ENCODE results near the gene NENF.

NENF gene

DNA sequence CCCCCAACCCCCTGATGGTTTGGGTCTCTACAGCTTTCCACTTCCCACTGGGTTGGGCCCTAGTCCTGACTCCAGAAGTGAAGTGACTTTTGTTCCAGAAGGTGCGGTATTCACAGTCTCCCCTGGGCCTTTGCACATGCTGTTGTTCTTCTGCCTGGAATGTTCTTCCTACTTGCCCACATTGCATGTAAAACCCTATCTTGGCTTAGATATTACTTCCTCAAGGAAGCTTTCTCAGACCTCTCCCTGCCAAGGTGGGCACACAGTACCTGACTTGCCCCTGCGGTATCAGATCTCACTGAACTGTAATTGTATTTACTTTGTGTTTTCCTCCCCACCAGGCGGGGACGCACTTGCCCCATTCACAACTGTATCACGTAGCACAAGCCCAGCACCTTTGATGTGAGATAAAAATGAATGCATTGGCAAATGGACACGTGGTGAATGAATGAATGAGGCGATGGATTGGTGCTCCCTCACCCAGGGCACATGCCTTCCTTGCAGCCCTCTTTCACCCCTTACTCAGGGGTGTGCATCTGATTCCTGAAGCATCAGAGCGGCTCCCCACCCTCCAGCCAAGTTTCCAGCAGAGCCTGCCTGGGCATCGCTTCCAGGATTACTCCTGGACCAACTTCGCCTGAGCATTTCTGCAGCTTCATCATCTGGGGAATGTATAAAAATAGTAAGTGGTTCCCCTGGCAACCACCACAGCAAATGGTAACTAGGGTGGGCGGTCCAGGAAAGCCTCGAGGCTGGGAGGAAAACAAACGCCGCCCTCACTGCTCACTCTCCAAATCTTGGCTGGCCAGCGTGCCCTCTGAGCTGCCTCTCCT, 19.8 kb downstream of the NENF start:
- Histone ChIP-seq H3K4me2 (ENCODE audit: low read length) (no peak overlapping the region), H3K9me3 (replicated peaks; ENCODE audit: low read length) (no peaks in the 10 kb centered on the region), H3K4me1 (ENCODE audit: control insufficient read depth, insufficient read depth, low read length) (peaks cover 7% of the 10 kb centered on the region), H3K27me3 (ENCODE audit: control insufficient read depth, insufficient read depth, low read length) (no peaks in the 10 kb centered on the region), H3K4me3 (ENCODE audit: low read length) (no peak overlapping the region), H3K9ac (ENCODE audit: low read depth, low read length) (no peak overlapping the region), H3K36me3 (ENCODE audit: insufficient read depth, low read length) (no peaks in the 10 kb centered on the region)

DNA sequence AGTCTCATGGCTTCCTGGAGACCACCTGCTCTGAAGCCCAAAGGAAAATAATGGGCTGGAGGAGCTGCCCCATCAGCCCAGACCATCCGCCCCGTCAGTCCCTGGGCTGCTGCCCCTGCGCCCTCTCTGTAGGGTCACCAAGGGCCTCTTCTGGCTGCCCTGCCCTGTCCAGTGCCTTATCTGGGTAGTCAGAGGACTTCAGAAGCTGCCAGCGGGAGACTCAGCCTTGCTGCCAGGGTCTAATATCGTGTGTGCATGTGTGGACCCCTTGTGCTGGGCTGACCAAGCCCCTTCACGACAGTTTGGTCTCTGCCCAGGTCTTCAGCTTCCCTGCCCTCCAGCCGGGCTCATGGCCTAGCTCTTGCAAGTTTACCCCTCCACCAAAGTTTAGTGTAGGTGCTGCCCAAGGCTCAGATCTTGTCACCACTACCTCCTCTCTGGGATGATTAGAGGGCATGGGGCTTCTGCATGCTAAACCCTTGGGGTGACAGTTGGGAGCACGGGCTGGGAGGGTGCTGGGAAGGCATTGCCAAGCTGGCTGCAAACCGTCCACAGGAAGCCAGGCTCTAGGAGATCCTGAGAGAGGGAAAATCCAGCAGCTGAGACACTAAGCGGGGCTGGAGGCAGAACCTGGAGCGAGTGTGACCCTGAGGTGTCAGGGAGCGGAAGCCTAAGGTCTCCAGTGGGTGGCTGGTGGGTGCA, 20.6 kb downstream of the NENF start:
- Histone ChIP-seq H3K9ac (ENCODE audit: low read depth, low read length) (no peak overlapping the region), H3K4me3 (ENCODE audit: low read length) (no peak overlapping the region), H3K36me3 (ENCODE audit: insufficient read depth, low read length) (no peaks in the 10 kb centered on the region), H3K9me3 (replicated peaks; ENCODE audit: low read length) (no peaks in the 10 kb centered on the region), H3K4me1 (ENCODE audit: control insufficient read depth, insufficient read depth, low read length) (peaks cover 7% of the 10 kb centered on the region), H3K4me2 (ENCODE audit: low read length) (no peak overlapping the region), H3K27me3 (ENCODE audit: control insufficient read depth, insufficient read depth, low read length) (no peaks in the 10 kb centered on the region)

DNA sequence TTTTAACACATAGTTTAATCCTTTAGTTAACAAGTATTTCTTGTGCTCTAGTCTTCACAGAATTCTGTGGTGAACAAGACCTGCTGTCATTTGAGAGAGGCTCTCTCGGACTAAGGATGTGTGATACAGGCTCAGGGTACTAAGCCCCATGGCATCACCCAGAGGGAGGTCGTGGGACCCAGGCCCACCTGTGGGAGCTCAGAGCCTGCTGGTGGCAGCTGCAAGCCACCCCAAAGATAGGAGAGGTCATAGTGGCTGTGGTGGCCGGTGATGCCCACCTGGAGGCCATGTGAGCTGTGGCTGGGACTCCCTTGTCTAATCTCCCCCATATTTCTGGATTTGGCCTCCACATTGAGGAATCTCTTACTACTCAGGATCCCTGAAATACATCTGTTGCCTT, 22.0 kb downstream of the NENF start:
- Histone ChIP-seq H3K4me1 (ENCODE audit: control insufficient read depth, insufficient read depth, low read length) (peaks cover 7% of the 10 kb centered on the region), H3K4me2 (ENCODE audit: low read length) (no peak overlapping the region), H3K4me3 (ENCODE audit: low read length) (no peak overlapping the region), H3K36me3 (ENCODE audit: insufficient read depth, low read length) (no peaks in the 10 kb centered on the region), H3K9ac (ENCODE audit: low read depth, low read length) (no peak overlapping the region), H3K9me3 (replicated peaks; ENCODE audit: low read length) (no peaks in the 10 kb centered on the region), H3K27me3 (ENCODE audit: control insufficient read depth, insufficient read depth, low read length) (no peaks in the 10 kb centered on the region)

DNA sequence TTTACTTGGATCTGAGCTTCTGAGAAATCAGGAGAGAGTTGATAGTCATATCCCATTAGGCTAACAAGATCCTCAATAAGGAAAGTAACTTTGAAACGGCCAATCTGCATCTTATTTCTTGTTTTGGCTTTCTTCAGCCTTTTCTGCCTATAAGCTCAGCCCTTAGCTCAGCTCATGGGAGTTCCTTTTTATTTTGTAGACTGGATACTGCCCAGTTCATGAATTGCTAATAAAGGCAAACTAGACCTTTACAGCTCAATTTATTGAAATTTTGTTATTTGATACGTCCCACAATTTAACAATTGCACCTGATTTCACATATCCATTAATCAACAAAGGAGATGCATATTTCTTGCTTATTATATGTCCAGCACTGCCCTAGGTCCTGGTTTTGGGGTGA, 22.7 kb downstream of the NENF start:
- H3K9ac ChIP-seq (ENCODE audit: low read depth, low read length), result no peak overlapping the region
- peaks cover 7% of the 10 kb centered on the region for H3K4me1 ChIP-seq (ENCODE audit: control insufficient read depth, insufficient read depth, low read length)
- H3K36me3 ChIP-seq (ENCODE audit: insufficient read depth, low read length), result no peaks in the 10 kb centered on the region
- H3K4me2 ChIP-seq (ENCODE audit: low read length), result no peak overlapping the region
- no peaks in the 10 kb centered on the region for H3K27me3 ChIP-seq (ENCODE audit: control insufficient read depth, insufficient read depth, low read length)
- H3K4me3 ChIP-seq (ENCODE audit: low read length), result no peak overlapping the region
- H3K9me3 ChIP-seq (replicated peaks; ENCODE audit: low read length), result no peaks in the 10 kb centered on the region

DNA sequence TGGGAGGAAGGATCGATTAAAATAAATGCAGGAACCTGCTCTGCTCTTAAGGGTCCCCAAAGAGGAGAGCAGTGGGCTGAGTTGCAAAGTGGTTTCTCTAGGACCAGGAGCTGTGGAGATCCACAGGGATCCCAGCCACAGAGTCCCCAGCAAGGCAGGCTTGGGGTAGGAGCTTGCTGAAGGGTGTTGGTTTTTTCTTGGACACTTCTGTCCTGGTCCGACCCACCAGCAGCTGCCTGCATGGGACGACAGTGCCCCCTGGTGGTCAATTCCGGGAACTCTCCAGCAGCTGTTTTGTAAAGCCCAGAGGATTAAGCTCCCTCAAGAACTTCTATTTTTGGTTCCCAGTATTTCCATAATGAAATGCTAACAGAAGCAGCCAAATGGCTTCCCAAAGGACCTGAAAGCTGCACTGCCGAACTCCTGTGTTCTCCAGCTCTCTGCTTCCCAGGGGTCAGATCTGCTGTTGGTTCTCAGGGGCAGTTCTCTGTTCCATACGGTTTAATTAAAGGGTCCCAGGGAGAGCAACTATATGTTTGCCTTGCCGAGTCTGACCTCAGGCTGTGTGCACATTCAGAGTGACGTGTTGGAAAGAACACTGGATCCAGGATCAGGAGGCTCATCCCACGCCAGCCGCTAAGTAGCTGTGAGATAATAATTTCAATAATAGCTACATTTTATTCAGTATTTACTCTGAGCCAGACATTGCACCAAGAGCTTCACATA, 23.2 kb downstream of the NENF start:
- Histone ChIP-seq H3K9ac (ENCODE audit: low read depth, low read length) (peak overlapping the region; percentile 44), H3K27me3 (ENCODE audit: control insufficient read depth, insufficient read depth, low read length) (no peaks in the 10 kb centered on the region), H3K9me3 (replicated peaks; ENCODE audit: low read length) (no peaks in the 10 kb centered on the region), H3K36me3 (ENCODE audit: insufficient read depth, low read length) (no peaks in the 10 kb centered on the region), H3K4me1 (ENCODE audit: control insufficient read depth, insufficient read depth, low read length) (peaks cover 7% of the 10 kb centered on the region), H3K4me3 (ENCODE audit: low read length) (peak overlapping the region; percentile 52), H3K4me2 (ENCODE audit: low read length) (peak overlapping the region; percentile 74)

DNA sequence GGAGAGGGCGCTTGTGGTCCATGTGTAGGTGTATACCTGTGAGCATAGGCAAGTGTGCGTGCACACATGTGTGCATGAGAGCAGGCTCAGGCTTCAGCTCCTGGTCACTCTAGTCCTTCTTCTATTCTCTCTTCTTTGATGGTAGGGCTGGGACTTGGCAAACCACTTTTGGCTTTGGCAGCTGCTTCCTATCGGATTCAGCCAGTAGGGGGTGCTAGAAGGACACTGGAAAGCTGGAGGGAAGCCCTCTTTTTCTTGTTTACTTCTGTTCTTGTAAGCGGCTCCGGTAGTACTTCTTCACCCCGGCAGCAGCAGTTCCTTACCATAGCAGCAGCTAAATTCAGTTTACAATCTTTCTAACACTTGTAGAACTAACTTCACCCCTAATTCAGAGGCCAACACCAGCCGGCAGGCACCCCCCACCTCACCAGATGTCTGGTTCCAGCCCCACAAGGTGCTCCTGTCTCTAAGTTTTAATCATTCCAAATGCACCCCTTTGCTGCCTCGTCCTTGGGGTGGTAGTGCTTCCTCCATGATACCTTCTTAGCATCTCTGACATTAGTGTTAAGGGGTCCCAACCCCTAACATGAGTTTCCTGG, 25.1 kb downstream of the NENF start:
- Histone ChIP-seq H3K9ac (ENCODE audit: low read depth, low read length) (no peak overlapping the region), H3K4me3 (ENCODE audit: low read length) (no peak overlapping the region), H3K4me2 (ENCODE audit: low read length) (no peak overlapping the region), H3K9me3 (replicated peaks; ENCODE audit: low read length) (no peaks in the 10 kb centered on the region), H3K36me3 (ENCODE audit: insufficient read depth, low read length) (no peaks in the 10 kb centered on the region), H3K4me1 (ENCODE audit: control insufficient read depth, insufficient read depth, low read length) (peaks cover 4% of the 10 kb centered on the region), H3K27me3 (ENCODE audit: control insufficient read depth, insufficient read depth, low read length) (peaks cover 5% of the 10 kb centered on the region)

DNA sequence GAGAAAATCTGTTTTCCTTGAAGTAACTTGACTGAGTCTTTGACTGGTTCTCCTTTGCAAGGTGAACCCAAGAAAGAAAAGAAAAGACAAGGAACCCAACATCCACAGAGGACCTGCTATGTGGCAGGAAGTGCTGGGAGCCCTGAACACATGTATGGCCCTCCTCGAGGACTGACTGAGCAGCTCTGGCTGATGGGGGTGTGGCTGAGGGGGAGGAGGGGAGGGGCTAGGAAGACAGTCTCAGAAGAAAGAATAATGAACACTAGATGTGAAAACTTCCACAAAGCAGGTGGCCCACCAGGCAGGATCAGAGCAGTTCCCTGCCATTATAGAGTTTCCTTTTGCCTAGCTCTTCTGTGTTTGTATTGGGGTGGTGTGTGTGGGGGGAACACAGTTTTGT, 26.1 kb downstream of the NENF start:
- Histone ChIP-seq H3K4me3 (ENCODE audit: low read length) (no peak overlapping the region), H3K4me1 (ENCODE audit: control insufficient read depth, insufficient read depth, low read length) (peaks cover 4% of the 10 kb centered on the region), H3K9ac (ENCODE audit: low read depth, low read length) (no peak overlapping the region), H3K9me3 (replicated peaks; ENCODE audit: low read length) (no peaks in the 10 kb centered on the region), H3K27me3 (ENCODE audit: control insufficient read depth, insufficient read depth, low read length) (peaks cover 14% of the 10 kb centered on the region), H3K36me3 (ENCODE audit: insufficient read depth, low read length) (no peaks in the 10 kb centered on the region), H3K4me2 (ENCODE audit: low read length) (no peak overlapping the region)

DNA sequence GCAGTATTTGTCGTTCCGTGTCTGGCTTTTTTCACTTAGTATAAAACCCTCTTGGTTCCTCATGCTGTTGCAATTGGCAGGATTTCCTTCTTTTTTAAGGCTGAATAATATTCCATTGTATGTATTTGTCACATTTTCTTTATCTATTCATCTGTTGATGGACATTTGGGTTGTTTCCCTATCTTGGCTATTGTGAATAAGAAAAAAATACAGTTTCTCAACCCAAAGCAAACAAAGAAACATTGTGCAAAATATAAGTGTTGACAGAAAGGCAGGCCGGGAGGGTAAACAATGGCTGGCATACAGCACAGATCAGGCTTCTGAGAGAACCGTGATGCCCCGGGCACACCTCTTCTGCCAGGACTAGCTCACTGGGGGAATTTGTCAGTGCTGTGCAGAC, 26.9 kb downstream of the NENF start:
- Histone ChIP-seq H3K27me3 (ENCODE audit: control insufficient read depth, insufficient read depth, low read length) (peaks cover 20% of the 10 kb centered on the region), H3K36me3 (ENCODE audit: insufficient read depth, low read length) (no peaks in the 10 kb centered on the region), H3K9me3 (replicated peaks; ENCODE audit: low read length) (no peaks in the 10 kb centered on the region), H3K4me2 (ENCODE audit: low read length) (no peak overlapping the region), H3K4me3 (ENCODE audit: low read length) (no peak overlapping the region), H3K9ac (ENCODE audit: low read depth, low read length) (no peak overlapping the region), H3K4me1 (ENCODE audit: control insufficient read depth, insufficient read depth, low read length) (peaks cover 4% of the 10 kb centered on the region)

DNA sequence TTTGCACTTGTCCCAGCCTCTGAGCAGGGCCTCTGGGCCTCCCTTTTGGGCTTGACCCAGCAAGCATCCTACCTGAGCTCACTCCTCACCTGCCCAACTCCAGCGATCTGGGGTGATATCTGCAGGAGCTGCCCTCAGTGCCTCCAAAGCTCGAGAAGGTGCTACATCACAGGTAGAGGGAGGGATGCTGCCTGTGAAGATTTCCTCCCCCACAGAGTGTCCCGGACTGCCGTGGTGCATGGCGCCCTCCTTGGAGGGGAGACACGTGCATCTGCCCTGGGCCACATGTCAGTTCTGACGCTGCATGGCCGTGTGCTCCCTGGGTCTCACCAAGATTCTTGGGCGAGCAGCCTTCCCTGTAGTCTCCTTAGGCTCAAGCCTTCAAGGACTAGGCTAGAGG, 27.7 kb downstream of the NENF start:
- H3K9me3 ChIP-seq (replicated peaks; ENCODE audit: low read length), result no peaks in the 10 kb centered on the region
- no peak overlapping the region for H3K9ac ChIP-seq (ENCODE audit: low read depth, low read length)
- H3K36me3 ChIP-seq (ENCODE audit: insufficient read depth, low read length), result no peaks in the 10 kb centered on the region
- peaks cover 4% of the 10 kb centered on the region for H3K4me1 ChIP-seq (ENCODE audit: control insufficient read depth, insufficient read depth, low read length)
- H3K4me2 ChIP-seq (ENCODE audit: low read length), result no peak overlapping the region
- H3K4me3 ChIP-seq (ENCODE audit: low read length), result no peak overlapping the region
- H3K27me3 ChIP-seq (ENCODE audit: control insufficient read depth, insufficient read depth, low read length), result peaks cover 27% of the 10 kb centered on the region

DNA sequence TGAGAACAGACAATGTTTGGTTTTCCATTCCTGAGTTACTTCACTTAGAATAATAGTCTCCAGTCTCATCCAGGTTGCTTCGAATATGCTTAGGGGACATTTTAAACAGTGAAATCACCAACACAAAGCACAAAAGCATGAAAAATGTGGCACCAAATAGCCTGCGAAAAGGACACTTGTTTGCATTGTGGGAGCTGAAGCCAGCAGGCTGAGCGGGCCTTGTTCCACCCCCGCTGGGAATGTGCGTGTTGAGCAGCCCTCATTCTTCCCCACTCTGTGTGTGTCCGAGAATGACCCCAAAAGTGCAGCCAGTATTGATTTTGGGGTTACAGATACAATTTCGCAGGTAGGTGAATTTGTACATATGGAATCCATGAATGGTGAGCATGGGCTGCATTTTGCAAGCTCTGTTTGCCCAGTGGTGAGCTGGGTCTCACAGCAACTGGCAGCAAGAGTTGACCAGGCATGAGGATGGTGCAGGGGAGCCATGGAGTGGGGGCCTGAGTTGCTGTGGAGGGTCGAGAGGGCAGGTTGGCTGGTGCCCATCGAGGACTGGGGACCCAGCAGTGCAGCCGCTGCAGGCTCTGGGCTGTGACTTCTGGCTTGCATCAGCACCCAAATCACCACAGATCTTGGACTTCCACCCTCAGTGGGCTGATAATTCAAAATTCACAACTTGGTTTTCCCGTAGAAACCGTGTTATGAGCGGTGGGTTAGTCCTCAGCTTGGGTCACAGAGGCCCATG, 29.4 kb downstream of the NENF start:
- Histone ChIP-seq H3K9me3 (replicated peaks; ENCODE audit: low read length) (no peaks in the 10 kb centered on the region), H3K4me3 (ENCODE audit: low read length) (no peak overlapping the region), H3K27me3 (ENCODE audit: control insufficient read depth, insufficient read depth, low read length) (peaks cover 30% of the 10 kb centered on the region), H3K4me1 (ENCODE audit: control insufficient read depth, insufficient read depth, low read length) (no peaks in the 10 kb centered on the region), H3K9ac (ENCODE audit: low read depth, low read length) (no peak overlapping the region), H3K4me2 (ENCODE audit: low read length) (no peak overlapping the region), H3K36me3 (ENCODE audit: insufficient read depth, low read length) (no peaks in the 10 kb centered on the region)
